Nucleus accumbens (tissue), 56 donors: ENCODE data around the gene C1orf210.

Experiments used
- DNase-seq, 56 donors: peaks; one replicate each; lab custom pipeline; 2025; lab: John Stamatoyannopoulos, UW

The C1orf210 gene

DNA sequence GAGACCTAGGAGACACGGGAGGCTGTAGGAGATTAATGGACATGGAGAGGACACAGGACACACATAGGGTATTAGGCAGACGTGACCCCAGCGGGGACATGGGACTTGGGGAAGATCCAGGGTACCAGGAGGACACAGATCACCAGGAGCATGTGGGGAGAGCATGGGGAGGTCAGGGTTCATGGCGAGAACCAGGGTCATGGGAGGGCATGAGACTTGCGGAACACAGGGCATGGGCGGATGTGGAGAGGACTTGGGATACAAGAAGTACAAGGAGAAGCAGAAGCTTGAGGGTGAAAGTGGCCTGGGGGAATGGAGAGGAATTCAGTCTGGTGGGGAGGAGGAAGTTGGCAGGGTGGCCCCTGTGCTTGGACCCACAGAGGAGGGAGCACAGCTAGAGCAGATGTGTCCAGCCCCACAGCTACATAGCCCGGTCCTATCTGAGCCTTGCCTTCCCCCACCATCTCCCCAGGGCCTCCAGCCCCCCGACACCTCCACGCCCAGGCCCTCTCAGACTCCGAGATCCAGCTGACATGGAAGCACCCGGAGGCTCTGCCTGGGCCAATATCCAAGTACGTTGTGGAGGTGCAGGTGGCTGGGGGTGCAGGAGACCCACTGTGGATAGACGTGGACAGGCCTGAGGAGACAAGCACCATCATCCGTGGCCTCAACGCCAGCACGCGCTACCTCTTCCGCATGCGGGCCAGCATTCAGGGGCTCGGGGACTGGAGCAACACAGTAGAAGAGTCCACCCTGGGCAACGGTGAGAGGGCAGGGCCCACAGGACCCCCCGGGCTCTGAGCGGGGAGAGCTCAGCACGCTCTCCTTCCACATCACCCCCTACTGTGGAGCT is 27.5 kb upstream of the C1orf210 start:
- no peak for DNase-seq

DNA sequence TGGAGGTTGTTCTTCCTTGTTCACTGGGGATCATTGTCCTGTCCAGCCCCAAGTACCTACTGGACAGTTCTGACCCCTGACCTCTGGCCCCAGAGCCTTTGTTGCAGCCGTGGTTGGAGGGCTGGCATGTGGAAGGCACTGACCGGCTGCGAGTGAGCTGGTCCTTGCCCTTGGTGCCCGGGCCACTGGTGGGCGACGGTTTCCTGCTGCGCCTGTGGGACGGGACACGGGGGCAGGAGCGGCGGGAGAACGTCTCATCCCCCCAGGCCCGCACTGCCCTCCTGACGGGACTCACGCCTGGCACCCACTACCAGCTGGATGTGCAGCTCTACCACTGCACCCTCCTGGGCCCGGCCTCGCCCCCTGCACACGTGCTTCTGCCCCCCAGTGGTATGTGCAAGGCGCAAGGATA is 26.8 kb upstream of the C1orf210 start:
- no peak for DNase-seq

DNA sequence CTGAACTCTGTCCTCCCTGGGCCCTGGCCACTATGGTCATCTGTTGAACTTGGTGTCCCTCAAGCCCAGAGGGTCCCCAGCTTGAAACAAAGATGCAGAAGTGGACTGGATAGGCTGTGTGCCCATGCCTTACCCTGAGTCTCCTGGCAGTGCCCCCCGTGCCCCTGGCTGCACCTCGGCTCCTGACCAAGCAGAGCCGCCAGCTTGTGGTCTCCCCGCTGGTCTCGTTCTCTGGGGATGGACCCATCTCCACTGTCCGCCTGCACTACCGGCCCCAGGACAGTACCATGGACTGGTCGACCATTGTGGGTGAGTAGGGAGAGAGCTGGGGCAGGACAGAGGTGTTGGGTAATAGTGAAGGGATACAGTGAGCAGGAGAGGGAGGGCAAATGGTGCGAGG is 26.1 kb upstream of the C1orf210 start:
- DNase-seq: no peak

DNA sequence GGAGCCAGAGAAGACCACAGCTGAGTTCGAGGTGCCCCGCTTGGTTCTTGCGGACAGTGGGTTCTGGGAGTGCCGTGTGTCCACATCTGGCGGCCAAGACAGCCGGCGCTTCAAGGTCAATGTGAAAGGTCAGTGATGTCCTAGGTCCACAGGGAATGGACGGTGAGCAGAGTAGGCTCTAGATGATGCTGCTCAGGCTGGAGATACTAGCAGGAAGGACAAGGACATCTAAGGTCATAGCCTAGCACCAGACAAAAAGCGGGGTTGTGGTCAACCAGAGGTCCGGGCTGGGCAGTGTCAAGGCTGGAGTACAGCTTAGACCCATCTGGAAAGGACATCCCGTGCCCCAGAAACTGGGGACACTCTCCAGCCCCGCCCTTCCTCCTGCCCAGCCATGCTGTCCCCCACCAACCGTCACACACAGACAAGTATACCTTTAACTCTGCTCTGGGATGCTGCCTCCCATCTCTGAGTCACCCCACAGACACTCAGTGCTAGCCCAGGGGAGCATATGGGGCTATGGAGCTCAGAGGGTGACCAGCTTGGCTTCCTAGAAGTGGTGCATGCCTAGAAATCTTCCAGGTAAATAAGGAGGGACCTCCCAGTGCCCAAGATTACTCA is 24.1 kb upstream of the C1orf210 start:
- DNase-seq: no peak

DNA sequence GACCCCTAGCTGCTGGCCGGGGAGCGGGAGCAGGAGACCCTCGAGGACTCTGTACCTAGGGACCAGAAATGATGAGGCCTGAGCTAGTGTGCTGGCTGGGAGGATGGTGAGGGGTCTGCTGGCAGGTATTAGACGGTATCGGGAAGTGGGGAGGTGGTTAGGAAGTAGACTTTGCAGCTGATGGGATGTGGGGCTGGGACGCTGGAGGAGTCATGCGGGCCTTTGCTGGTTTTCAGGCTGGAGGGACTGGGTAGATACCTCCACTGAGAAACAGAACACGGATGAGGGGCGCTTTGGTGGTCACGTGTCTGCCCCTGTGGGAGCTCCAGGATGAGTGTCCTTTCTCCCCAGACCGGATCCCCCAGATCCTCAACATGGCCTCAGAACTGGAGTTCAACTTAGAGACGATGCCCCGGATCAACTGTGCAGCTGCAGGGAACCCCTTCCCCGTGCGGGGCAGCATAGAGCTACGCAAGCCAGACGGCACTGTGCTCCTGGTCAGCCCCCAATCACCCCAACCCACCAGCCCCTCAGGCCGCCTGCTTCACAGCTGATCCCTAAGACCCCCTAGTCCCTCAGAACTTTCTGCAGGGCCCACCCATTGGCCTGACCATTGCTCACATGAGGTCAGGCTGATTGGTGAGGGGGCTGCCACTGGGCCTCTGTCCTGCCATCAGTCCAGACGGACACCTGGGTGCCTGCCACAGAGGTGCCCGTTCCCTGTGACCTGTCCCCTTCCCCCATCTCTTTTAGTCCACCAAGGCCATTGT is 23.4 kb upstream of the C1orf210 start:
- no peak for DNase-seq

DNA sequence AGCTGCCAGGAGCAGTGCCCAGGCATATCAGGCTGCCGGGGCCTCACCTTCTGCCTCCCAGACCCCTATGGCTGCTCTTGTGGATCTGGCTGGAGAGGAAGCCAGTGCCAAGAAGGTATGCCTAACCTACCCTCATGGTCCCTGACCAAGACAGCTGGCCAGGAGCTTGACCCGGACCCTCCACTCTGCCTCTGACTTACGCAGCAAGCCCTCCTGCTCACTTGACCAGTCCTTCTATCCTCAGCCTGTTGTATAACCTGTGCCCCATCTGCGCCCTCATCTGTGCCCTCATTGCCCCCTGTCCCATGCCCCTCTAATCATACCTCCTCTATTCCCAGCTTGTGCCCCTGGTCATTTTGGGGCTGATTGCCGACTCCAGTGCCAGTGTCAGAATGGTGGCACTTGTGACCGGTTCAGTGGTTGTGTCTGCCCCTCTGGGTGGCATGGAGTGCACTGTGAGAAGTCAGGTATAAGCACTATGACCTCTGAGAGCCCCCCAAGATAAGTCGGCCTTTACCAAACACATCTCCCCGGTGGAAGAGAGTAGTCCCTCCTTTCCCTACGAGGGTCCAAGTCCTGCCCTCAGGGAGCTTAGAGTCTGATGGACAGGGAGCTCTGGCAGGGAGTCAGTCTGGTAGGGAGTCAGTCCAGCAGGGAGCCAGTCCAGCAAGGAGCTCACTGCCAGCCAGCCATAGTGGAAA is 22.2 kb upstream of the C1orf210 start:
- DNase-seq: no peak

DNA sequence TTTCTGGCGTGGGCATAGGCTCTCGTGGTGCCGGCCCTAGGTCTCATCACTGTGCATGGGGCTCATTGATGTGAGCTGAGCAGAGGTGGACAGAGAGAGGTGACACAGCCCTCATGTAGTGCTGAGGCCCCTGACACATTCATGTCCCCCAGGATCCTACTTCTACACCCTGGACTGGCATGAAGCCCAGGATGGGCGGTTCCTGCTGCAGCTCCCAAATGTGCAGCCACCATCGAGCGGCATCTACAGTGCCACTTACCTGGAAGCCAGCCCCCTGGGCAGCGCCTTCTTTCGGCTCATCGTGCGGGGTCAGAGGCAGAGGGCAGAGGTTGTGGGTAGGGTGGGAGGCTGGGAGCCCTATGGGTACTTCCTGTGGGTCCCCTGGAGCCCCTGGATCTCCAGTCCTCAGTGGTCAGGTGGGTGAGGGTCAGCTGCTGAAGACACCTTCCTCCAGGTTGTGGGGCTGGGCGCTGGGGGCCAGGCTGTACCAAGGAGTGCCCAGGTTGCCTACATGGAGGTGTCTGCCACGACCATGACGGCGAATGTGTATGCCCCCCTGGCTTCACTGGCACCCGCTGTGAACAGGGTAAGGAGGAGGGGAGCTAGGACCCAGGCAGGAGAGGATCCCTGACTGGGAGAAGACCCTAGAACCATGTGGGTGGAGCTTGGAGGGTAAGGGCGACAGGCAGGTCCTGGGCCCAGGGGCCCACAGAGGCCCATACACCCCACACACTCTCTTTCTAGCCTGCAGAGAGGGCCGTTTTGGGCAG is 21.5 kb upstream of the C1orf210 start:
- DNase-seq: no peak

DNA sequence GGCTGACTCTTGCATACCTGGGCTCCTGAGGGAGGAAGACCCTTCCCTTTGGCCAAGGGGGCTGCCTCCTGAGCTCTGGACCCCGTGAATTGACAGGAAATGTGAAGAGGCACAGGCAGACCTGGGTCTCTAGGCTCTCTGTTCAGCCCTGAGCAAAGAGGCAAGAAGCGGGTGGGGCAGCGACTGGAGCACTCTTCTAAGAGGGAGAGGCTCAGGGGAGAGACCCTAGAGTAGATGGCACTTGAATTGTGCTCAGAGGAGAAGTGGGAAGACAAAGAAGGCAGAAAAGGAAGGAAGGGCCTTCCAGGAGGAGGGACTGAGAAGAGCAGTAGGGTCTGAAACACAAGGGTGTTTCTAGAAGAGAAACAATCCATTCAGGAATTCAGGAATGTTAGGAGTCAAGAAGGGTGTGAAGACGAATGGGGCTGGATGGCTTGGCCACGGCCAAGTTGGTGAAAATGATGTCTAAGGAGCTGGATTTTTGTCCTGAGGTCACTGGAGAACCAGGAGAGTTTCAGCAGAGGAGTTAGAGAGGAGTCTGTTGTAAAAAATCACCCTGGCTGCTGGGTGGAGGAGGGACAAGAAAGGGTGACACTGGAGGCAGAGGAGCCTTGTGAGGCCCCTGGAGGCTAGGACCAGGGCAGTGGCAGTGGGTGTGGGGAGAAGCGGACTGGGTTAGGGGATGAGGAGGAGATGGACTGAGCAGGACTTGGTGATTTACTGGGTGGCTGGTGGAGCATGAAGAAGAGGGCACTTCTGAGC is 20.7 kb upstream of the C1orf210 start:
- no peak for DNase-seq

DNA sequence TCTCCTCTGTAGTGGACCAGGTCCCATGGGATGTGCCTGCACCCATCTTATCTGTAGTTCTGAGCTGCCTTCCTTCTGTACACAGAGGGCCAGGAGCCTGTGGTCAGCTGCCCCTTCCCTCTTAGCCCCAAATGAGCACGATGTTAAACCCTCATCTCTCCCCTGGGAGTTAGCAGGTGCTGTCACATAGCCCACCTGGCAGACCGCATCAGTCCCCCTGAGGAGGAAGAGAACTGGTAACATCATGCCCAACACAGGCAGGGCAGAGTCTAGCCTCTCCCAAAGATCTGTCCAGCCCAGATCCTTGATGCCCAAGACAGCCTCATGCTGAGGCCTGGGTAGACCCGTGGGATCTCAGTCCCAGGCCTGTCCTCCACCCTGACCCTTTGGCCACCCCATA is 20.1 kb upstream of the C1orf210 start:
- DNase-seq: no peak

DNA sequence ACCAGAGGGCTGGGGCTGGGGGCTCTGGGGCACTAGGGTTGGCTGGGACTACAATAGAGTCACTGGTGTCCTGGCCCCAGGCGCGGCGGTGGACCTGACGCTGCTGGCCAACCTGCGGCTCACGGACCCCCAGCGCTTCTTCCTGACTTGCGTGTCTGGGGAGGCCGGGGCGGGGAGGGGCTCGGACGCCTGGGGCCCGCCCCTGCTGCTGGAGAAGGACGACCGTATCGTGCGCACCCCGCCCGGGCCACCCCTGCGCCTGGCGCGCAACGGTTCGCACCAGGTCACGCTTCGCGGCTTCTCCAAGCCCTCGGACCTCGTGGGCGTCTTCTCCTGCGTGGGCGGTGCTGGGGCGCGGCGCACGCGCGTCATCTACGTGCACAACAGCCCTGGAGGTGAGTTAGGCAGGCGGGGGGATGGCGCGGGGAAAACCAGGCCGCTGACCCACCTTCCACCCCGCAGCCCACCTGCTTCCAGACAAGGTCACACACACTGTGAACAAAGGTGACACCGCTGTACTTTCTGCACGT is 19.5 kb upstream of the C1orf210 start:
- DNase-seq: no peak

DNA sequence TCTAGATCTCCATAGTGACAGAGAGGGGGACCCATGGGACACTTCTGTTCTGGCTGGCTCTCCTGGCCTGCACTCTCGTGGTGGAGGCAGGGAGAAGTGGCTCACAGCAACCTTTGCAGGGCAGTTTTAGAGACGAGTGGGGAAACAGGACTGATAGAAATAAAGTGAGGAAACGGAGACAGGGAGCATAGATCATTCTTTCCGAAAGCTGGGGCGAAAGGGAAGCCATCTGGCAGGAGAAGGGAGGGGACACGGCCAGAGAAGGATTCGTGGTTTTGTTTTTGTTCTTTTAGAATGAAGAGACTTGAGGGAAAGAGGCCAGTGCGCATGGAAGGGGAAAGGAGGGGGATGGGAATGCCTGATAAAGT is 18.9 kb upstream of the C1orf210 start:
- DNase-seq: no peak

DNA sequence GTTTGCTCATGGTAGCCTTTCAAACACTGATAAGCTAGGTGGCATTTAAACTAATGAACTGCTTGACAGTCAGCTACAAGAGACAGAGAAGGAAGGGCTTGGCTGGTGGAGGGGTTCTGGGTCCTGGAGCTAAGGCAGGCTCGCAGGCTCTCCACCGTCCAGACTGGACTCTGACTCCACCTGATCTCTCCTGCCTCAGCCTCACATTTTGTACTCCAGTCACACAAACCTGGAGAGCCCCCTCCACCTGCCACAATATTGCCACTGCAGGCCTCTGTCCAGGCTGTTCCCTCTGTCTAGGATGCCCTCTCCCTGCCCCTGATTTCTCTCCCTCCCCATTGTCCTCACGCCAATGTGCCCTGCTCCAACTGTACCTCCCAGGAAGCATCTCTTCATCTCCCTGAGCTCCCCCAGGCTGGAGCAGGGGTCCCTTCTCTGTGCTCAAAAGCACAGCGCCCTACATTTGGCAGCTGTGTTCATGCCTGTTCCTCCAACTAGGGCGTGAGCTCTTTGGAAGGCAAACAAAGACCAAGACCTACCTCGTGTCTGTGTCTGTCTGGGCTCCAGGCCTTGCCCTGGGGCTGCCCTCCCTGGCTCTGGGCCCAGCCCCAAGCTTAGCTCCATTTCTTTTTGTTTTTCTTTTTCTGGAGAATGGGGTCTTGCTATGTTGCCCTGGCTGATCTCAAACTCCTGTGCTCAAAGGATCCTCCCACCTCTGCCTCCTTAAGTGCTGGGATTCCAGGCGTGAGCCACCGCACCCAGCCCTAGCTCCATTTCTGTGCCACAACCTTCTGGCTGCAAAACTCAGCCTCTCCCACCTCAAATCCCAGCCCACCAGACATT is 18.3 kb upstream of the C1orf210 start:
- DNase-seq: peak in 1 of 56 donors; percentile 18

DNA sequence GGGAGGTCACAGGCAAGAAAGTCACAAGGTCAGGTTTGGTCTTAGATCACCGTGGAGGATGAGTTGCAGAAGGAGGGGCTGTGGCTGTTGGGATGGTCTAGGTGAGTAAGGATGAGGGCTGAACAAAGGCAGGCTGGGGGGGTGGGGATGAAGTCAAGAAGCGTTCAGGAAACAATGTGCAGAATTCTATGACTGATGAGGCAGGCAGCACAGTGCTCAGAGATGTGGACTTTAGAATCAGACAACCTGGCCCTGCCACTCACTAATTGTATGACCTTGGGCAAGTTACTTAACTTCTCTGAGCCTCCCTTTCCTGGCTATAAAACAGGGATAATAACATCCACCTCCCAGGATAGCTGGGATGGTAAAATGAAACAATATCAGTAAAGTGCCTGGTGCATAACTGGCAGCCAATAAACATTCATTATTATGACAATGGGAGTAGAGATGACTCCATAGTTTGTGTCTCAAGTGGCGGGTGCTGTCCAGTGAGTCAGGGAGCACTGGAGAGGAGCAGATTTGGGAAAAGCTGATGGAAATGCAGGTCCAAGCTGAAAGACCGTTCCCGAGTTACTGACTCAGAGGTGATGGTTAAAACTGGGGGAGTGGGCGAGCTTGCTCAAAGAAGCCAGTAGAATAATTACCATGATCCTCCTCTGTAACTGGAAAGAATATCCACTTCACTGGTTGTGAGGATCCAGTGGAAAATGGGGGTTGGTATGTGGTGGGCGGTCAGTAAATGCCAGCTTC is 17.5 kb upstream of the C1orf210 start:
- DNase-seq: no peak

DNA sequence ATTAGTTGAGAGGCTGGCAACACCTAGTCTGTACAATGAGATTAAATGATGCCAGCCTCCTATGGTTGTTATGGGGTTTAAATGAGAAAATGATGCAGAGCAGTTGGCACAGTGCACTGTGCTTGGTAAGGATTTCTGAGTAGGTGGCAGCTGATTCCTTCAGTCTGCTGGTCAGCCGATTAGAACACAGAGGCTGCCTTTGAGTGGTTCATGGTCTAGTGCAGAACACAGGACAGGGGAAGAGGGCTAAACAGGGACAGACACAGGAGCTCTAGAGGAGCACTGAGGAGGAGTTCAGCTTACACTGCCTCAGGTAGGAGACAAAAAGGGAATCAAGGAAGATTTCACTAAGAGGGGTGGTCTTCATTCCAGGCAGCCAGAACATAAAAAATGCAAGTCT is 16.8 kb upstream of the C1orf210 start:
- peak in 1 of 56 donors; percentile 24 for DNase-seq

DNA sequence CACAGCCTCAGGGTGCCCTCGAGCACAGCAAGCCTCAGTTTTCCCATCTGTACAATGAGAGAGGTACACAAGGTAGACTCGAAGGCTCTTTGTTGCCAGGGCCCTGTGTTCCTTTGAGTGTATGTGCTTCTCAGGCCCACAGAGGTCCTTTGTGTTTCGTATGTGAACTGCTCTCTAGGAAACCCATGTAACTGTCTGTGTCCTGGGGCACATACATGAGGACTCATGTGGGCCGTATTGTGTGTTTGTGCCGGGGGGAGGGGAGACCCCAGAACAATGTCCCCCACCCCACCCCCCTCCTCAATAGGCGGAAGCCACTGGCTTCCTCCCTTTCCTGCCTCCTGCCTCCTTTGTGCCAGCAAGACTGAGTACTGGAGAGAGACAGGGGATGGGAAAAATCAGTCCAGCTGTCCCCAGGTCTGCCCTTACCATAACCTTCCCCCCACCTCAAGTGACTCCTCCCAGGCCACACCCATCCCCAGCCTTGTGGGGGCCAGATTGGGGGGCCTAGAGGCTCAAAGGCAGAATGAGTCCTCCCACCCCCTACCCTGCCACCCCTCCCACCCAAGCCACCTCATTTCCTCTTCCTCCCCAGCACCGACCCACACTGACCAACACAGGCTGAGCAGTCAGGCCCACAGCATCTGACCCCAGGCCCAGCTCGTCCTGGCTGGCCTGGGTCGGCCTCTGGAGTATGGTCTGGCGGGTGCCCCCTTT is 15.2 kb upstream of the C1orf210 start, which contains the start of gene TIE1:
TSS of gene TIE1 (plus strand) at position 605 of the 717 bp plus-strand sequence. CDS start at position 695, 90 bp downstream.
- DNase-seq: no peak

DNA sequence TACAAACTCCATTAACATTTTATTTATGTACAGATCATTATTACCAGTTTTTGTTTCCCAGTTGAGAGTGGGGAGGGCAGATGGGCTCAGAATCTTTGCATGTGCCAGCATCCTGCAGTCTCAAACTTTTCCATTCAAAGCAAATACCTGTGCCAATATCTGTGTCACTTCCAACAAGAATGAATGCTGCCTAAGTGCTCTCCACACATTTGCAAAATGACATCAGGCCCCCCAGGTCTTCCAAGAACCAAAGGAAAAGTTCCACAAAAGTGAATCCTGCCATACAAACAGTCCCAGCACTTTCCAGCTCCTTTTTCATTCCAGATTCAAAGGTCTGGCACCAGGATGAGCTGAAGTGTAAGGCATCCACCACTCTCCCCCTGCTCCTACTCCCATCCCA is 13.7 kb upstream of the C1orf210 start:
- no peak for DNase-seq

DNA sequence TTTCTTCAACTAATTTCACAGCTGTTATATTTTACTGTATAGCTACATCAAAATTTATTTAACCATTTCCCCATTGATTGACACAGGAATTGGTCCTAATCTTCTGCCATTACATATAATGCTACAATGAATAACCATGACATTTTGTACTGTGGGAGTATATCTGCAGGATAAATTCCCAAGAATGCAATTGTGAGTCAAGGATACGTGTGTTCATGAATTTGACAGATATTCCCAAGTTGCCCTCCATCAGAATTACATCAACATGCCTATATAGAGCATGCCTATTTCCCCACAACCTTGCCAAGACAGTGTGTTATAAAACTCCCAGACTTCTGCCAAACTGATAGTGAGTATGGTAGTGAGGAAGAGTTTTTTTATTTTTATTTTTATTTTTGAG is 12.7 kb upstream of the C1orf210 start:
- DNase-seq: no peak
